Natural killer cell (primary cell): Measurements from ENCODE around the gene SLCO1B3. TPM values are rescaled to one million over a fixed set of nuclear protein-coding genes. Genes with fewer than 3 reads are reported as not detected.

ENCODE experiments used
- ATAC-seq, 3 donors: fragments of 150-1000 bp in 2 of 3; fragments of 200-7000 bp in 1 of 3; cut with Tn5 transposase; 1 replicate in 1 of 3; 2 replicates in 2 of 3; pipeline ENCODE4 v1.10.0; 2021; ENCODE audit warnings: mild to moderate bottlenecking in 2 of 3, moderate library complexity in 2 of 3
- DNase-seq, 2 donors: peaks; one replicate each; pipeline versions ENCODE4 v3.0.0 to v3.0.0-alpha.2; 2013 to 2021; ENCODE audit warnings: mixed read lengths in 1 of 2
- H3K27ac ChIP-seq: one replicate; pipeline ENCODE4 v1.5.1; 2013; ENCODE audit warnings: mild to moderate bottlenecking, low read length
- H3K27me3 ChIP-seq: one replicate; pipeline ENCODE4 v1.6.1; 2013; ENCODE audit warnings: low read length; ENCODE audit not compliant: control insufficient read depth, insufficient read depth
- H3K36me3 ChIP-seq: one replicate; pipeline ENCODE4 v1.6.1; 2013; ENCODE audit warnings: low read length; ENCODE audit not compliant: control insufficient read depth, insufficient read depth
- H3K4me1 ChIP-seq: one replicate; pipeline ENCODE4 v1.6.1; 2013; ENCODE audit warnings: low read length; ENCODE audit not compliant: control insufficient read depth, insufficient read depth
- H3K4me3 ChIP-seq: one replicate; pipeline ENCODE4 v1.5.1; 2013; ENCODE audit warnings: low read length
- H3K9me3 ChIP-seq: one replicate; pipeline ENCODE4 v1.6.1; 2013; ENCODE audit warnings: low read length; ENCODE audit not compliant: control insufficient read depth, insufficient read depth
- H3K27ac Mint-ChIP-seq, 2 donors: one replicate each; pipeline ENCODE4 v1.8.0; 2022; ENCODE audit warnings: mild to moderate bottlenecking in 2 of 2, mixed read lengths in 2 of 2, moderate library complexity in 1 of 2
- H3K27me3 Mint-ChIP-seq, 2 donors: one replicate each; pipeline ENCODE4 v1.8.0; 2022; ENCODE audit warnings: low read depth in 2 of 2, mixed read lengths in 2 of 2
- H3K36me3 Mint-ChIP-seq: one replicate; pipeline ENCODE4 v1.8.0; 2022; ENCODE audit warnings: mixed read lengths
- H3K4me1 Mint-ChIP-seq, 2 donors: one replicate each; pipeline ENCODE4 v1.8.0; 2022; ENCODE audit warnings: mixed read lengths in 2 of 2
- H3K4me3 Mint-ChIP-seq: one replicate; pipeline ENCODE4 v1.8.0; 2022; ENCODE audit warnings: mild to moderate bottlenecking, moderate library complexity, mixed read lengths
- H3K9me3 Mint-ChIP-seq, 2 donors: one replicate each; pipeline ENCODE4 v1.8.0; 2022; ENCODE audit warnings: mixed read lengths in 2 of 2
- CTCF ChIP-seq: fragments of 200-600 bp; IDR thresholded peaks from one replicate; pipeline ENCODE4 v1.8.0; 2022; ENCODE audit warnings: antibody characterized with exemption
- WGBS: methylation state at CpG from one replicate; pipeline ENCODE4 v1.1.7; 2013; ENCODE audit warnings: missing lambda C conversion rate; ENCODE audit not compliant: insufficient coverage; 5-methylcytosine and 5-hydroxymethylcytosine counted together
- intact Hi-C: fragments of 100-400 bp; cut with micrococcal nuclease; formaldehyde crosslinking; loops from one replicate; pipeline ENCODE4 v1.14.2; 2022
- total RNA-seq, 4 donors: library from RNA; stranded (reverse); fragments of 120-200 nt in 1 of 4; gene quantifications; one replicate each; pipeline versions ENCODE4 v1.2.3 to v1.2.4, GENCODE V29; 2013 to 2022

Gene SLCO1B3
- total RNA-seq, 3 donors from 2014 or later (not counting 1 experiment from before 2014, with no cell fraction given) = not detected

- no peaks in the 10 kb centered on the region for H3K4me1 ChIP-seq
- no peaks in the 10 kb centered on the region for H3K36me3 Mint-ChIP-seq
- no peak for ATAC-seq
- intact Hi-C loops = no loop called here
- no peak overlapping the region for H3K4me3 Mint-ChIP-seq
- no peak for TF ChIP-seq CTCF
- H3K27ac Mint-ChIP-seq = no peak overlapping the region
- DNase-seq = no peak
- H3K27me3 Mint-ChIP-seq = no peaks in the 10 kb centered on the region
- no peak overlapping the region for H3K4me3 ChIP-seq
- H3K36me3 ChIP-seq = no peaks in the 10 kb centered on the region
- H3K4me1 Mint-ChIP-seq = no peaks in the 10 kb centered on the region
- WGBS = 75% methylated on average over 1 of the region's 1 CpG
- H3K27ac ChIP-seq = no peak overlapping the region
- H3K9me3 ChIP-seq = no peaks in the 10 kb centered on the region
- H3K27me3 ChIP-seq = no peaks in the 10 kb centered on the region
- peaks cover 4% of the 10 kb centered on the region in 2 donors for H3K9me3 Mint-ChIP-seq
These were observed 17.5 kb upstream of the SLCO1B3 start for GRCh38 chr12:20792971-20793370.

- TF ChIP-seq CTCF = no peak
- ATAC-seq (no peak), DNase-seq (no peak)
- no CpG with 5 or more reads among the region's 1 CpG for WGBS
- no peaks in the 10 kb centered on the region for H3K4me1 ChIP-seq
- no peaks in the 10 kb centered on the region for H3K9me3 ChIP-seq
- intact Hi-C loops = no loop called here
- H3K36me3 Mint-ChIP-seq = no peaks in the 10 kb centered on the region
- no peaks in the 10 kb centered on the region for H3K27me3 Mint-ChIP-seq
- H3K4me1 Mint-ChIP-seq = no peaks in the 10 kb centered on the region
- peaks cover 0 to 4% of the 10 kb centered on the region in 2 donors for H3K9me3 Mint-ChIP-seq
- H3K4me3 Mint-ChIP-seq = no peak overlapping the region
- H3K27ac Mint-ChIP-seq = no peak overlapping the region
- H3K27me3 ChIP-seq = no peaks in the 10 kb centered on the region
- no peak overlapping the region for H3K4me3 ChIP-seq
- H3K36me3 ChIP-seq = no peaks in the 10 kb centered on the region
- H3K27ac ChIP-seq = no peak overlapping the region
These were observed 12.0 kb upstream of the SLCO1B3 start for GRCh38 chr12:20798554-20798953.

- intact Hi-C loops = no loop called here
- no peak for TF ChIP-seq CTCF
- no peaks in the 10 kb centered on the region for H3K9me3 ChIP-seq
- H3K9me3 Mint-ChIP-seq = no peaks in the 10 kb centered on the region
- H3K27ac ChIP-seq = no peak overlapping the region
- no peak for DNase-seq
- H3K4me3 ChIP-seq = no peak overlapping the region
- no peaks in the 10 kb centered on the region for H3K27me3 ChIP-seq
- H3K36me3 Mint-ChIP-seq = no peaks in the 10 kb centered on the region
- H3K4me3 Mint-ChIP-seq = no peak overlapping the region
- H3K36me3 ChIP-seq = no peaks in the 10 kb centered on the region
- WGBS = no CpG with 5 or more reads among the region's 1 CpG
- H3K27ac Mint-ChIP-seq = no peak overlapping the region
- ATAC-seq = no peak
- no peaks in the 10 kb centered on the region for H3K4me1 ChIP-seq
- H3K4me1 Mint-ChIP-seq = no peaks in the 10 kb centered on the region
- no peaks in the 10 kb centered on the region for H3K27me3 Mint-ChIP-seq
These were observed 10.3 kb upstream of the SLCO1B3 start for GRCh38 chr12:20800160-20800559.

GRCh38 chr12:20801035-20801434, 9.5 kb upstream of the SLCO1B3 start:
- H3K36me3 Mint-ChIP-seq = no peaks in the 10 kb centered on the region
- no peaks in the 10 kb centered on the region for H3K36me3 ChIP-seq
- DNase-seq (no peak), ATAC-seq (no peak)
- H3K27me3 Mint-ChIP-seq = no peaks in the 10 kb centered on the region
- H3K4me1 ChIP-seq = no peaks in the 10 kb centered on the region
- no peaks in the 10 kb centered on the region for H3K27me3 ChIP-seq
- no peaks in the 10 kb centered on the region for H3K4me1 Mint-ChIP-seq
- no peak for TF ChIP-seq CTCF
- no peak overlapping the region for H3K27ac Mint-ChIP-seq
- H3K9me3 Mint-ChIP-seq = no peaks in the 10 kb centered on the region
- H3K9me3 ChIP-seq = no peaks in the 10 kb centered on the region
- intact Hi-C loops = no loop called here
- no peak overlapping the region for H3K27ac ChIP-seq
- H3K4me3 Mint-ChIP-seq = no peak overlapping the region
- no peak overlapping the region for H3K4me3 ChIP-seq
